Stimulated activated CD4-positive, alpha-beta T cell treated with anti-CD3 and anti-CD28 coated beads, Interleukin-2, amount 100 ng/mL, for 24 hours (primary cell): ENCODE results near the gene SMS.

Experiments
- DNase-seq, 2 donors: peaks; one replicate each; pipeline ENCODE4 v3.0.0-alpha.2; 2020

Gene SMS

DNA sequence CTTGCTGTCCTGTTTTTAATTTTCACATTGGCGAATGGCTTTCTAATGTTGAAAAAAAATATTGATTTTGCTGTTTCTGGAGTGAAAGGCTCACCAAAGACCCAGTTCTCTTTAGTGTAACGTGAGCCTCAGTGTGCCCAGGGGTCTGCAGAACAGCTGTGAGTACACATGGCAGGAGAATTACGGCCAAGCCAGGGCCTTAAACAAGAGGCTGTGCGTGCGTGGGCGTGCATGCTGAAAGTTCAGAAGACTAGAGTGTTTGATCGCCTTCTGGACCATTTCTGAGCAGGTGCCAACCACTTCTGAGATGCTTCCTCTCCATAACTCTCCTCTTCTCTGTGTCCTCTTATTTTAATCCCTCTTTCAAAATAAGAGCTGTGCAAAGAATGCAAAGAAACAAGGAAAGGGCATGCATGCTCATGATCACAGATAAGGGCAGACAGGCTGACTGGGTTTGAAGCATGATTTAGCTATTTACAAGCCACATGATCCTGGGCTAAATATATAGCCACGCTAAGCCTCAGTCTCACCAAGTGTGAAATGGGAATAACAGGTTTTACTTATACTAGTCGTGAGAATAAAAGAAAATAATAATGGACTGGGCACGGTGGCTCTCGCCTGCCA lies 101.5 kb downstream of the SMS start:
- DNase-seq: peak in 1 of 2 donors; percentile 14

DNA sequence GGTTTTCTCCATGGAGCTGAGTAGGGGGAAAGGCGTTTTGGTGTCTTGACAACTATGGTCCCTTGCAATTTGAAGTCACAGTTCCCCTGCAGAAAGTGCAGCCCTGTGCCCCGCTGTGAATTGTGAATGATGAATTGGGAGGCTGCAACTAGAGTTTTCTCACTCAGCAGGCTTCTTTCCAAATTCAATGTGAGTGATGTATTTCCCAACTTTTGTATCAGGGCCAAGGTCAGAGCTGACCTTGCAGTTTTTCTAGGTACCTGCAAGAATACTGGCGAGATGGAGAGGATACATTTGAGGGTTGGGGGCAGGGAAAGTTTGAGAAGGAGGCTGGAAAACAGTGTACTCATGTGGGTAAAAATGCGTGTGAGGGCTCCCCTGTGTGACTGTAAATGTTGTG lies 103.4 kb downstream of the SMS start:
- DNase-seq: no peak
